HG03108 (cell line): Measurements from ENCODE around the gene ETNPPL.
"Not testable (repeated sequence)": the region's sequence is repeated elsewhere in the genome, so short reads cannot be mapped to it uniquely, and the experiment has no call there.

Experiments
- ATAC-seq: cut with Tn5 transposase; IDR thresholded peaks from one replicate; pipeline ENCODE4 v1.9.1; 2021; ENCODE audit warnings: moderate library complexity; ENCODE audit not compliant: unreplicated experiment

ETNPPL gene

GRCh38 chr4:108763226-108763593 lies 357 bp upstream of the ETNPPL start:
- no peak for ATAC-seq

GRCh38 chr4:108758498-108758897 lies 4.4 kb downstream of the ETNPPL start:
- ATAC-seq = no peak

- ATAC-seq = no peak
Measured at GRCh38 chr4:108754327-108754726, 8.5 kb downstream of the ETNPPL start.

GRCh38 chr4:108751321-108751720 lies 11.5 kb downstream of the ETNPPL start:
- no peak for ATAC-seq

DNA sequence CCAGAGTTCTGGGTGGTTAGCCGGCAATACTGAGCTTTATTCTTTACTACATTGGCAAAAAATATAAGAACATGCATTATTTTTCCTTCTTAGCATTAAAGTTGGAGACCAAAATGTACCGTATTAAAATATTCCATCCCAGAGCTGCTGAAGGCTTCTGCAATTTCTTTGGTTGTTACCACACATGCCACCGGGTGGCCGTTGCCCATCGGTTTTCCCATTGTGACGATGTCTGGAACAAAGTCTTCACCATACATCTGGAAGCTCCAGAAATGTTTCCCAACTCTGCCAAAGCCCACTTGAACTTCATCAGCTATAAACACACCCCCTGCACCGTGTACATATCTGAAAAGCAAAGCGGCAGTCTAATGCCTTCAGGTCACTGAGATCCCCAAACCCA lies 13.7 kb downstream of the ETNPPL start:
- ATAC-seq = no peak

GRCh38 chr4:108746511-108746910 lies 16.3 kb downstream of the ETNPPL start:
- ATAC-seq = no peak

- no peak for ATAC-seq
Measured at GRCh38 chr4:108744307-108744706, 18.5 kb downstream of the ETNPPL start.

- ATAC-seq = no peak
Measured at GRCh38 chr4:108742451-108743420, 20.1 kb downstream of the ETNPPL start.

- no peak for ATAC-seq
Measured at GRCh38 chr4:108738003-108738706, 24.7 kb downstream of the ETNPPL start.

GRCh38 chr4:108731006-108731405 lies 31.8 kb downstream of the ETNPPL start:
- no peak for ATAC-seq

DNA sequence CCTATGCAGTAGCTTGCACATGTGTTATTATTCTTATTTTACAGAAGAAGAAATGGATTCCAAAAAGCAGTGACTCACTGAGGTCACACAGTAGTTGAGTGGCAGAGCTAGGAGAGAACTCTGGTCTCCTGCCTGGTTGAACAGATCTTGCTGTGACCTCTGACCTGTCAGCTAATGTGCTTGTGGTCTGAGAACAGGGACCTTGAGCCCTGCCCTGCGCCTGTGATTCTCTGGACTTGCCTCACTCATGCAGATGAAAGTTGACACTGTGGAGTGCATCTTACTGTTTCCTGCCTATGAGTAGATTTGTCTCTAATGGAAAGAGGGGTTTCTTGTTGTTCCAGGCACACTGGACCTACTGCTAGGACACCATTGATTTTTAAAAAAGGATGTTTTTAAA lies 32.3 kb downstream of the ETNPPL start:
- no peak for ATAC-seq

DNA sequence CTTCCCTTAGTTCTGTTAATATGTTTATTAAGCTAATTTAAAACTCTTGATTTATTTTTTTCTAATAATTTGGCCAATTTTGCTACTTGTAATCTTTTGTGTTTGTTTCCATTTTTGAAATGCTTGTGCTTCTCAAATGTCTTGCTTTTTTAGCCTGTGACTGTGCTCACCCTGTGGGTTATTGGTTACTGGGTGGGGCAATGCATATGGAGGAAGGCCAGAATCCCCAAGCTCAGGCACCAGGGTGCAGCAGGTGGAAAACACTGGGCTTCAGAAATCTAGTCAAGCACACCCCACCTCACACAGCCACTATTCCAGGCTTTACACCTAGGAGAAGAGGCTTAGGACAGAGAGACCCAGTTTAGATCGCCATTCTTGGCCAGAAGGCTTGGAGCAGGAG lies 33.1 kb downstream of the ETNPPL start:
- no peak for ATAC-seq

- no peak for ATAC-seq
Measured at GRCh38 chr4:108725457-108725856, 37.4 kb downstream of the ETNPPL start.

DNA sequence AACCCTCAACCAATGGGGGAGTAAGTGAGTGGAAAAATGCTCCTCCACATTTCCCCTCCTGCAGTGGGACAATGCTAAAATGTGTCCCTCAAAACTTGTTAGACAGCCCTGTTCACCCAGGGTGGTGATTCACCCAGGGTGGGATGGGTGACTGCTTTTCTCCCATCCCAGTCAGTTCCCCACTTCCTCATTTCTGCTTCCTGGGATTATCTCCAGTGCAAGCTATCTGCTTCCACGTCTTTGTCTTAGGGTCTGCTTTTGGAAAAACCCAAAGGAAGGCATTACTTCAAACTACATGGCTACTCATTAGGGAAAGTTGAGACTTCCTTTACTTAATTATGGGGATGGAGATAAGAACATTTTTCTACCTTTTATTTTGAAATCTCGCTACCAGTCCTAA lies 45.5 kb downstream of the ETNPPL start:
- ATAC-seq = no peak

DNA sequence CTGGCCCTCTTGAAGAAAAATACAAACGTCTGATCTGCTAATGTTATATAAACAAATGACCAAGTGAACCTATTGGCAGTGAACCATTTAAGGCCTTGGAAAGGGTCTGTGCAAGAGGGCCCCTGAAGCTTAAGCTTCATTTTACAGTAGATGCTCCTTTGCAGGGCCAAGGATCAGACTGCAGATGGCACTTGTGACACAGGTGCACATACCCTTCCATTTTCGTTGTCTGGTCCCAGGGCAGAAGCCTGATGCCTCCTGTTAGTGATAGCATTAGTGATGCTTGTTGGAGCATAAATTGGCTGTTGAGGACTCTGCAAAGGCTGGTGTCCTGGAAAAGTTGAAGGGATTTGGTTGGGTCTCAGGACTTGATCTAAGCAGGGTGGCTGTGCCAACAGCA lies 46.5 kb downstream of the ETNPPL start:
- ATAC-seq = no peak

DNA sequence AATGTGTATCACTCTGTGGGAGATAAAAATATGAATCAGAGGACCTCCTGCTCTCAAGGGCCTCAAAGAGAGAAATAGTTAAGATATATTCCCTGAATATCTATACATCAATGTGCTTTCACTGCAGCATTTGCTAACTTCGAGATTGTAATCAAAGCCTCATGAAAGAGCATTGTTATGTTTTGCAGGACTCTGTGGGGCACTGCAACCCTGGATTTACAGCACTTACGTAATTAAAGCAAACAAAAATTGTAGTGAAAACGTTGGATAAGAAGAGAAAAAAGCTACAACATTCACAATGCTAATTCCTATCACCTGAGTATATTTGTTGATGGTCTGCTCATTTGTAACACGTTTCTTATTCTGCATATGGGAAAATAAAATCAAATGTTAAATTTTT lies 48.0 kb downstream of the ETNPPL start:
- no peak for ATAC-seq

GRCh38 chr4:108710578-108710977 lies 52.3 kb downstream of the ETNPPL start:
- ATAC-seq = not testable (repeated sequence)

DNA sequence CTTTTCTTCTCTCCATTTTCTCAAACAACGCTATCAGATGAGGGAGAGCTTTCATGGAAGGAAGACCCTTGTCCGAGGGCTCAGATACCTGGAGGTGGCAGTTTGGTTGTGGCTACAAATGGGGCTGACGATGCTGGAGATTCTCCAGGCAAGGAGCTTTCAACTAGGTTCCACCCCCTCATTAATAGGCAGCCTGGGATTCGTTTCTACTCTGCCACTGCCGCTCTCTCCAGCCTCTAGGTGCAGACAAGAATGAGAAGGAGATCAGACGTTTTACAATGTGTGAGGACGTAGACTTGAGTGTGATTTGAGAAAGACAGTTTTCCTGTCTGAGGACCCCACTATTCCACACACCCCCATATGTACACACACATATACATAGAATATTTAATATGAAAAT lies 53.1 kb downstream of the ETNPPL start:
- no peak for ATAC-seq

GRCh38 chr4:108709234-108709633 lies 53.6 kb downstream of the ETNPPL start:
- no peak for ATAC-seq

- ATAC-seq = no peak
Measured at GRCh38 chr4:108706289-108706688, 56.6 kb downstream of the ETNPPL start.

DNA sequence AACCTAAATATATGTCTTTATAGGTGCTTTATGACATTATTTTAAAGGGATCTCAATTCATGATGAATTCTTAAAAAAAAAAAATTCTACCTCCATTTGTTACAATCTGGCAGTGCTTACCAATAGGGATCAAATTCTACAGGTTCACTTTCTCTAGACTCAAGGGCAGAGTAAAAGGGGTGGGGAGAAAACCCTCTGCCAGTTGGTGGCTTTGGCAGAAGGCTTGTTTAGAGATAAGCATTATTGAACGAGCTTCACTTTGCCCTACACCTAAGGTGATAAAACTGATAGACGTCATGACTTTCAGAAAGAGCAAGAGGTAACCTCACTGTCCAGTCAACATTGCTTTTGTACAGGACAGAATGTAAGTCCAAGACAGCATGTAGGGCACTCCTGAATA lies 58.9 kb downstream of the ETNPPL start:
- ATAC-seq = no peak

DNA sequence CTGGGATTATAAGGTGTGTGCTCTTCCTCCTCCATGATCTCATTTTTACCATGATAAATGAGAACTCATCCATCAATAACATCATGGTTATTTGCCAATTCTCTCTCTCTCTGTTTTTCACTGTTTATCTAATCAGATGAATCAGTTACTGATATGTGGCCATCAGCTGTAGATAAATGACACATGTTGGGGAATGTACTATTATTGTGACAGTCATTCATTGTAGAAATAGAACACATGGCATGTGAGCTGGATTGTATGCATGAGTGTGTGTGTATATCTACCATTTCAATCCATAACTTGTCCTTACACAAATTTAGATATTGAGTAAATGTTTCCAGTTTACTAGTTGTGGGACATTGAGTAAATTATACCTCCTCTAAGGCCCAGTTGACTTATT lies 59.5 kb downstream of the ETNPPL start:
- ATAC-seq = no peak
